OCI-LY3 (cell line): ENCODE data around the gene ZDHHC14.

Experiments
- CTCF ChIP-seq: fragments of 200-600, 300-600 bp; sonication (generic); IDR thresholded peaks from 2 replicates; pipeline ENCODE4 v1.5.1; 2014; ENCODE audit warnings: antibody characterized with exemption, low read length, low read depth
- EZH2phosphoT487 ChIP-seq: fragments of 200-600 bp; shearing (Covaris generic); IDR thresholded peaks from 2 replicates; pipeline ENCODE4 v1.6.1; 2018; ENCODE audit warnings: antibody characterized with exemption, mixed run types, low read depth

- no peak for TF ChIP-seq CTCF
- TF ChIP-seq EZH2phosphoT487: no peak
Observed at GRCh38 chr6:157496534-157497095, 115.6 kb downstream of the ZDHHC14 start.
